SH-SY5Y (cell line): ENCODE data around the gene SOSTDC1.

Experiments used
- GATA2 ChIP-seq: IDR thresholded peaks from 2 replicates; pipeline ENCODE4 v1.6.1; 2011; ENCODE audit warnings: mild to moderate bottlenecking, low read depth, low read length
- GATA3 ChIP-seq: IDR thresholded peaks from 2 replicates; pipeline ENCODE4 v1.6.1; 2011; ENCODE audit warnings: low read depth, mild to moderate bottlenecking, low read length, moderate library complexity

The SOSTDC1 gene

DNA sequence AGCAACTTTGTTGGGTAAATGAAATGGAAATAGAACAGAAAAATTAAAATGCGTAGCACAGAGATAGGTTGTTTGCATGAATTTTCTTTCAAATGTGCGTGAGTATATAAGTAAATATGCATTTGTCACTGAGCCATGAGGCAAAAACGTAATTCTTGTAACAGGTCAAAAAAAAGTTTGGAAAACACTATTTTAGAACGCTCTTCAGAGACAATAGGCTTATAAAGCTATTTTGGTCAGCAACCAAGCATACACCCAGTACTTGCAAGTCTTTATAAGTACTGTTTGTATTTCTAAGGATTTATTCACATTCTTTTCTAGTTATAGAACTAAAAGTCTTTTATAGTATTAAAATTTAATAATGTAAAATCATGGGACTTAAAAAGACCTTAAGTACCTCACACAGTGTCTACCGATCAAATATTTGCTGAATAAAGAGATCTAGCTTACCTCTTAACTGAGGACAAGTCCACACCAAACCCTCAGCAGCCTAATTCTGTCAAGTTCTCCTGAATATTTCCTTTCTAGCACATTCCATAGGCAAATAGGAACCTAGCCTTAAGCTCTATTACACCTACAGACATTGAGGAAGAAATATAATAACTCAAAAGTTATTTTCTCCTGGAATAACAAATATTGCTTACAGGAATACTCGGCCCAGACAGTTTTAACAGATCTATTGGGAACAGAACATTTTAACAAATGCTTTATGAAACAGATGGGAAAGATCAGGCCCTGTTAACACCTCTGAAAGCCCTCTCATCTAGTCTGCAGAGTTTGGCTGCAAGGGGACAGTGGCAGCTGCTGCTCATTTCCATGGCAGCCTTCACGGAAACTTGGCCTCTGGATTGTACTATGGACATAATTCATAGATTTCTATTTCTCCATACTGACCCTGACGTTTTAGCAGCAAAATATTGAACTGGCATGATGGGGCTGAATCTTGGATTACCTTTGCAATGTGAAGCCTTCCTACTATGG lies 53.0 kb downstream of the SOSTDC1 start:
- no peak for TF ChIP-seq GATA2
- TF ChIP-seq GATA3: no peak
